ENCODE data around the gene RNF38.
"Not testable (repeated sequence)": the region's sequence is repeated elsewhere in the genome, so short reads cannot be mapped to it uniquely, and the experiment has no call there.

Gene RNF38

GRCh38 chr9:36399980-36400331, at the start of gene RNF38:
Gene RNF38 (minus strand): TSS chr9:36400269. CDS start chr9:36400108, 161 bp downstream.
- H3K27ac ChIP-seq: peak within 1 kb of the TSS; percentile 94

GRCh38 chr9:36448555-36448954, 48.5 kb upstream of the RNF38 start:
- peak overlapping the region; percentile 1; the same call in 1 of the 2 replicates for H3K27ac ChIP-seq

More at GRCh38 chr9:36399980-36400331, at the start of gene RNF38:
- TF ChIP-seq, protein P1, sequence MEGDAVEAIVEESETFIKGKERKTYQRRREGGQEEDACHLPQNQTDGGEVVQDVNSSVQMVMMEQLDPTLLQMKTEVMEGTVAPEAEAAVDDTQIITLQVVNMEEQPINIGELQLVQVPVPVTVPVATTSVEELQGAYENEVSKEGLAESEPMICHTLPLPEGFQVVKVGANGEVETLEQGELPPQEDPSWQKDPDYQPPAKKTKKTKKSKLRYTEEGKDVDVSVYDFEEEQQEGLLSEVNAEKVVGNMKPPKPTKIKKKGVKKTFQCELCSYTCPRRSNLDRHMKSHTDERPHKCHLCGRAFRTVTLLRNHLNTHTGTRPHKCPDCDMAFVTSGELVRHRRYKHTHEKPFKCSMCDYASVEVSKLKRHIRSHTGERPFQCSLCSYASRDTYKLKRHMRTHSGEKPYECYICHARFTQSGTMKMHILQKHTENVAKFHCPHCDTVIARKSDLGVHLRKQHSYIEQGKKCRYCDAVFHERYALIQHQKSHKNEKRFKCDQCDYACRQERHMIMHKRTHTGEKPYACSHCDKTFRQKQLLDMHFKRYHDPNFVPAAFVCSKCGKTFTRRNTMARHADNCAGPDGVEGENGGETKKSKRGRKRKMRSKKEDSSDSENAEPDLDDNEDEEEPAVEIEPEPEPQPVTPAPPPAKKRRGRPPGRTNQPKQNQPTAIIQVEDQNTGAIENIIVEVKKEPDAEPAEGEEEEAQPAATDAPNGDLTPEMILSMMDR (conservative IDR thresholded peaks at IDR 0.05): no peak

DNA sequence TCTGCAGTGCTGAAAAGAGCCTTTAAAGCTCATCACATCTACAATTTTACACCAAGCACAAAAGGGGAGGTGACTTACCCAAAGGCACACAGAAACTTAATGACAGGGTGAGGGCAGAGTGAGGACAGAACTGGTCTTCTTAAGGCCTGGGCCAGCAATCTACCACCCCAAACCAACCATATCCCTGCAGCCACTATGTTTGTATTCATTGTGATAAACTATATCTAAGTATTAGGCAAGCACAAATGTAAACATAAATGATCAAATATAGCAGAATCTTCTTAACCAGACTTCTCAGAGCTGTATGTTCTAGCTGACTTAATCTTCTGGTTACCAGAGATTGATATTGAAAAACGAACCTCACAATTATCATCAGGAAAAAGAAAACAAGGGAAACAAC, 47.9 kb upstream of the RNF38 start:
- TF ChIP-seq, protein P1 (conservative IDR thresholded peaks at IDR 0.05): no peak

DNA sequence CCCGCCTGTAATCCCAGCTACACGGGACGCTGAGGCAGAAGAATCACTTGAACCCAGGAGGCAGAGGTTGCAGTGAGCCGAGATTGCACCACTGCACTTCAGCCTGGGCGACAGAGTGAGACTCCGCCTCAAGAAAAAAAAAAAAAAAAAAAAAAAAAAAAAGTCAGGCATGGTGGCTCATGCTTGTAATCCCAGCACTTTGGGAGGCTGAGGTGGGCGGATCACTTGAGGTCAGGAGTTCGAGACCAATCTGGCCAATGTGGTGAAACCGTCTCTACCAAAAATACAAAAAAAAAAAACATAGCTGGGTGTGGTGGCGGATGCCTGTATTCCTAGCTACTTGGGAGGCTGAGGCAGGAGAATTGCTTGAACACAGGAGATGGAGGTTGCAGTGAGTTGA, 46.6 kb upstream of the RNF38 start:
- not testable (repeated sequence) for H3K27ac ChIP-seq

More for the DNA sequence above, 47.9 kb upstream of the RNF38 start:
- H3K27ac ChIP-seq: peak overlapping the region; percentile 1; the same call in 1 of the 2 replicates

- H3K27ac ChIP-seq: no peak overlapping the region
- TF ChIP-seq, protein P1 (conservative IDR thresholded peaks at IDR 0.05): no peak
Measured at GRCh38 chr9:36445800-36446361, 45.8 kb upstream of the RNF38 start.

DNA sequence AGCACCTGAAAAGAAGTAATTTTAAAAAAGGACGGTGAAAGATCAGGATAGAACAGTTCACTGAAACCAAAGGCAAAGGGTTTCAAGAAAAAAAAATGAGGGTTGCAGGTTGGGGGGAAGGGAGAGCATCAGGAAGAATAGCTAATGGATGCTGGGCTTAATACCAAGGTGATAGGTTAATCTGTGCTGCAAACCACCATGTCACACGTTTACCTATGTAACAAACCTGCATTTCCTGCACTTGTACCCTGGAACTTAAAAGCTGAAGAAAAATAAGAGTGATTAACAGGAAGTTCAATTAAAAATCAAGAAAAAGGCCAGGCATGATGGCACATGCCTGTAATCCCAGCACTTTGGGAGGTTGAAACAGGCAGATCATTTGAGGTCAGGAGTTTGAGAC, 44.1 kb upstream of the RNF38 start:
- TF ChIP-seq, protein P1 (conservative IDR thresholded peaks at IDR 0.05): no peak
- H3K27ac ChIP-seq: no peak overlapping the region

GRCh38 chr9:36443581-36443980, 43.5 kb upstream of the RNF38 start:
- H3K27ac ChIP-seq: no peak overlapping the region
- TF ChIP-seq, protein P1 (conservative IDR thresholded peaks at IDR 0.05): no peak

DNA sequence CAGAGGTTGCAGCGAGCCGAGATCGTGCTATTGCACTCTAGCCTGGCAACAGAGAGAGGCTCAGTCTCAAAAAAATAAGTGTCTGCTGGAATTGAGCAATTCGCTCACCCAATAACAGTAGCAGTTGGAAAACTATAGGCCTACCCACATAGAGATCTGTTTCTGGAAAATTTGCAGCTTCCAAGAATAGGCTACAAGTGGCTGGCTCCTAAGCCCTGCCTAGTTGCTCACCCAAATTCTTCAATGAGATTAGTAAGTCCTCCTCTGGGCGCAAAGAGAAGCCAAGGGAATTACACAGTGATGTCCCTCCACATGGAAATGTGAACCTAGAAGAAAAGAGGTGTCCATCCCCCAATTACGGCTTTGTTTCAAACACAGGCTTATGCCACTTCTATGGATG, 42.6 kb upstream of the RNF38 start:
- TF ChIP-seq, protein P1 (conservative IDR thresholded peaks at IDR 0.05): no peak
- no peak overlapping the region for H3K27ac ChIP-seq

GRCh38 chr9:36441966-36442365, 41.9 kb upstream of the RNF38 start:
- TF ChIP-seq, protein P1 (conservative IDR thresholded peaks at IDR 0.05): no peak

More at GRCh38 chr9:36441966-36442365, 41.9 kb upstream of the RNF38 start:
- H3K27ac ChIP-seq: no peak overlapping the region

Data from VCaP (cell line).